B cell (primary cell): ENCODE results near the gene GPR142. TPM values are rescaled to one million over a fixed set of nuclear protein-coding genes. Genes with fewer than 3 reads are reported as not detected.

Experiments
- ATAC-seq: fragments of 200-7000 bp; cut with Tn5 transposase; one replicate; pipeline ENCODE4 v1.10.0; 2021; ENCODE audit warnings: low read depth, mild to moderate bottlenecking, moderate number of reproducible peaks, moderate library complexity
- CTCF ChIA-PET: fragments of 350-600 bp; sonication (Branson Sonifier 250); formaldehyde crosslinking; loops from one replicate; lab custom pipeline; 2021; ENCODE audit warnings: antibody characterized with exemption, inconsistent platforms; lab: Charles Lee
- POLR2A ChIA-PET: fragments of 350-600 bp; sonication (Branson Sonifier 250); formaldehyde crosslinking; loops from one replicate; lab custom pipeline; 2021; ENCODE audit warnings: antibody characterized with exemption; lab: Charles Lee
- DNase-seq: peaks from one replicate; pipeline ENCODE4 v3.0.0; 2013
- H2AFZ ChIP-seq: 2 replicates; pipeline ENCODE4 v1.6.1; 2012; ENCODE audit warnings: mild to moderate bottlenecking, low read depth, low read length; ENCODE audit not compliant: insufficient read depth, poor library complexity, severe bottlenecking
- H3K27ac ChIP-seq, 2 donors: 1 replicate in 1 of 2; 2 replicates in 1 of 2; pipeline ENCODE4 v1.5.1; 2012 to 2013; ENCODE audit warnings: low read length in 2 of 2, mild to moderate bottlenecking in 2 of 2, moderate library complexity in 1 of 2
- H3K27me3 ChIP-seq, 4 experiments: fragments of 200-600 bp in 1 of 4; sonication (generic) in 1 of 4; replicated peaks in 1 of 4; 1 replicate in 2 of 4; 2 replicates in 2 of 4; pipeline versions ENCODE4 v1.6.1 to v1.7.0; 2013 to 2016; ENCODE audit warnings: low read length in 3 of 4, mild to moderate bottlenecking in 2 of 4, mixed read lengths in 1 of 4, moderate library complexity in 1 of 4; ENCODE audit not compliant: insufficient read depth in 4 of 4, control insufficient read depth in 3 of 4; ENCODE audit errors: control extremely low read depth in 1 of 4
- H3K36me3 ChIP-seq, 2 experiments: replicated peaks in 1 of 2; 1 replicate in 1 of 2; 2 replicates in 1 of 2; pipeline versions ENCODE4 v1.6.1 to v1.7.1; 2013; ENCODE audit warnings: low read length in 1 of 2; ENCODE audit not compliant: insufficient read depth in 2 of 2, control insufficient read depth in 1 of 2; ENCODE audit errors: control extremely low read depth in 1 of 2, extremely low read depth in 1 of 2
- H3K4me1 ChIP-seq, 2 donors: fragments of 200-600 bp in 1 of 2; sonication (generic) in 1 of 2; 1 replicate in 1 of 2; 2 replicates in 1 of 2; pipeline versions ENCODE4 v1.5.1 to v1.6.1; 2013 to 2017; ENCODE audit warnings: low read length in 2 of 2; ENCODE audit not compliant: control insufficient read depth in 2 of 2, insufficient read depth in 2 of 2
- H3K4me2 ChIP-seq: replicated peaks from 2 replicates; pipeline ENCODE3; 2012; ENCODE audit warnings: mild to moderate bottlenecking, low read depth, low read length; ENCODE audit not compliant: poor library complexity, severe bottlenecking
- H3K4me3 ChIP-seq, 5 experiments: fragments of 200-600 bp in 1 of 5; sonication (generic) in 1 of 5; 1 replicate in 3 of 5; 2 replicates in 2 of 5; pipeline versions ENCODE4 v1.5.1 to v1.7.0; 2011 to 2016; ENCODE audit warnings: low read length in 4 of 5, mild to moderate bottlenecking in 4 of 5, low read depth in 2 of 5, control low read depth in 1 of 5, moderate library complexity in 1 of 5; ENCODE audit not compliant: insufficient read depth in 1 of 5; ENCODE audit errors: control extremely low read depth in 1 of 5, extremely low read depth in 1 of 5
- H3K79me2 ChIP-seq: fragments of 200-600 bp; sonication (generic); one replicate; pipeline ENCODE4 v1.6.0; 2016; ENCODE audit warnings: low read length; ENCODE audit not compliant: control insufficient read depth, insufficient read depth
- H3K9ac ChIP-seq: fragments of 200-600 bp; sonication (generic); 2 replicates; pipeline ENCODE4 v1.6.1; 2017; ENCODE audit warnings: mild to moderate bottlenecking, low read length, moderate library complexity
- H3K9me3 ChIP-seq, 3 donors: one replicate each; pipeline versions ENCODE4 v1.6.1 to v1.7.1; 2013; ENCODE audit warnings: low read length in 2 of 3; ENCODE audit not compliant: control insufficient read depth in 2 of 3, insufficient read depth in 1 of 3; ENCODE audit errors: control extremely low read depth in 1 of 3
- H4K20me1 ChIP-seq: 2 replicates; pipeline ENCODE4 v1.6.0; 2012; ENCODE audit warnings: mild to moderate bottlenecking, low read length; ENCODE audit not compliant: insufficient read depth, control insufficient read depth, poor library complexity, severe bottlenecking
- H3K27ac Mint-ChIP-seq: one replicate; pipeline ENCODE4 v1.8.0; 2021; ENCODE audit warnings: mixed read lengths
- H3K27me3 Mint-ChIP-seq: one replicate; pipeline ENCODE4 v1.8.0; 2021; ENCODE audit warnings: mixed read lengths
- H3K4me1 Mint-ChIP-seq: one replicate; pipeline ENCODE4 v1.8.0; 2021; ENCODE audit warnings: mixed read lengths
- H3K4me3 Mint-ChIP-seq: one replicate; pipeline ENCODE4 v1.8.0; 2021; ENCODE audit warnings: mixed read lengths
- H3K9me3 Mint-ChIP-seq: one replicate; pipeline ENCODE4 v1.8.0; 2022; ENCODE audit warnings: mixed read lengths; ENCODE audit not compliant: insufficient read depth
- EZH2 ChIP-seq: IDR thresholded peaks from 2 replicates; pipeline ENCODE4 v1.6.1; 2012; ENCODE audit warnings: borderline replicate concordance, low read depth, mild to moderate bottlenecking, moderate library complexity, low read length; ENCODE audit not compliant: insufficient read depth, poor library complexity, severe bottlenecking
- WGBS: methylation state at CpG from one replicate; pipeline ENCODE4 v1.1.5; 2013; ENCODE audit warnings: missing lambda C conversion rate; ENCODE audit not compliant: insufficient coverage; 5-methylcytosine and 5-hydroxymethylcytosine counted together
- intact Hi-C: fragments of 100-400 bp; cut with micrococcal nuclease; formaldehyde crosslinking; loops from one replicate; pipeline ENCODE4 v1.10.0; 2022
- polyA plus RNA-seq: library from polyadenylated mRNA; depleted of rRNA; stranded (reverse); fragments of >200 nt; gene quantifications from 2 replicates; pipeline ENCODE4 v1.2.3, GENCODE V29; 2012
- total RNA-seq, 2 donors: library from RNA; stranded (reverse); fragments of 120-200 nt in 1 of 2; gene quantifications; 1 replicate in 1 of 2; 2 replicates in 1 of 2; pipeline versions ENCODE4 v1.2.3 to v1.2.4, GENCODE V29; 2013 to 2022
- TF ChIP-seq, protein P1 (sequence below): fragments of 200-600 bp; IDR thresholded peaks from one replicate; pipeline ENCODE4 v1.8.0; 2022; ENCODE audit warnings: antibody characterized with exemption, mild to moderate bottlenecking

GPR142 gene
- total and polyA plus RNA-seq, 2 donors (not counting 1 experiment from before 2014, with no cell fraction given), result not detected

DNA sequence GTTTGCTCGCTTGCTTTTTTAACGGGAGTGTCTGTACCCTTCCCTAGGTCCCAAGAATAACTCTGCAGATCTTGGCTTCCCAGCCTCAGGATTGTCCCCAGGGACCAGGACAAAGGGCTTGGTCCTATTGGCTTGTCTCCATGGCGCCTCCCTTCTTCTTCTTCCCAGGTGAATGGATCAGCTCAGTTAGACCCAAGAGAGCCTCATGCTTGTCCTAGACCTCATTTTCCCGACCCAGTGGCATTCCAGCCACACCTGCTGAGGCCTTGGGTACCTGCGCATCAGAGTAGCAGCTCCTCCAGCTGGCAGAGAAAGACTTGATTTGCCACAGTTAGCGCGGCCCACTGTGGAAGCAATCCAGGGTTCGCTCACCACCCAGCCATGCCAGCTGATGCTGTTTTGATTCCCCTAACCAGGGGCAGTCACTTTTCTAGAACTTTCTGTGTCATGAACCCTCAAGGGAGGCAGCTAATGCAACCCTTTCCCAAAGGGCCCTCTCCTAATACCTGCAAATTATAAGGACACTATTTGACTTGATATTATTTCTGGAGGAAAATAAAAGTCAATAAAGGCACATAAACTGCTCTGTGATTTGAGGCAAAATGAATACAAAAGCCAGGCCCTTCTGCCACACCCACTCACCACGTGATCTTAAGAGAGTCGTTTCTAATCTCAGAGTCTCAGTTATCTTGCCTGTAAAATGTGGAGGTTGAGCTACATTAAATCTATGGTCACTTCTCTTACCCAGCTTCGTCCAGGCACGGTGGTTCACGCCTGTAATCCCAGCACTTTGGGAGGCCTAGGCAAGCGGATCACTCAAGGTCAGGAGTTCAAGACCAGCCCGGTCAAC, 13.9 kb downstream of the GPR142 start:
- H3K9me3 Mint-ChIP-seq, result no peaks in the 10 kb centered on the region
- H3K79me2 ChIP-seq, result no peaks in the 10 kb centered on the region
- no peaks in the 10 kb centered on the region for H4K20me1 ChIP-seq
- peaks cover 16% of the 10 kb centered on the region for H3K27me3 Mint-ChIP-seq
- no peaks in the 10 kb centered on the region for H3K9me3 ChIP-seq
- ChIA-PET CTCF (interaction anchor here (0.6 to 4.9 kb wide), 7 partner anchors 12 to 478 kb away, joined by 3 to 95 read pairs (median 11); partner anchors contain the start of genes CD300LB and GPR142), POLR2A (no interaction called here)
- no peak overlapping the region for H3K4me3 Mint-ChIP-seq
- TF ChIP-seq EZH2, result no peak
- TF ChIP-seq, protein P1, sequence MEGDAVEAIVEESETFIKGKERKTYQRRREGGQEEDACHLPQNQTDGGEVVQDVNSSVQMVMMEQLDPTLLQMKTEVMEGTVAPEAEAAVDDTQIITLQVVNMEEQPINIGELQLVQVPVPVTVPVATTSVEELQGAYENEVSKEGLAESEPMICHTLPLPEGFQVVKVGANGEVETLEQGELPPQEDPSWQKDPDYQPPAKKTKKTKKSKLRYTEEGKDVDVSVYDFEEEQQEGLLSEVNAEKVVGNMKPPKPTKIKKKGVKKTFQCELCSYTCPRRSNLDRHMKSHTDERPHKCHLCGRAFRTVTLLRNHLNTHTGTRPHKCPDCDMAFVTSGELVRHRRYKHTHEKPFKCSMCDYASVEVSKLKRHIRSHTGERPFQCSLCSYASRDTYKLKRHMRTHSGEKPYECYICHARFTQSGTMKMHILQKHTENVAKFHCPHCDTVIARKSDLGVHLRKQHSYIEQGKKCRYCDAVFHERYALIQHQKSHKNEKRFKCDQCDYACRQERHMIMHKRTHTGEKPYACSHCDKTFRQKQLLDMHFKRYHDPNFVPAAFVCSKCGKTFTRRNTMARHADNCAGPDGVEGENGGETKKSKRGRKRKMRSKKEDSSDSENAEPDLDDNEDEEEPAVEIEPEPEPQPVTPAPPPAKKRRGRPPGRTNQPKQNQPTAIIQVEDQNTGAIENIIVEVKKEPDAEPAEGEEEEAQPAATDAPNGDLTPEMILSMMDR, result no peak
- H2AFZ ChIP-seq, result no peak overlapping the region
- no peak overlapping the region for H3K27ac ChIP-seq
- intact Hi-C loops, result no loop called here
- H3K36me3 ChIP-seq, result no peaks in the 10 kb centered on the region
- H3K9ac ChIP-seq, result no peak overlapping the region
- no peak overlapping the region for H3K27ac Mint-ChIP-seq
- DNase-seq (no peak), ATAC-seq (no peak)
- peaks cover 5 to 9% of the 10 kb centered on the region in 2 donors for H3K4me1 ChIP-seq
- peaks cover 0 to 15% (median 3%) of the 10 kb centered on the region in 4 experiments for H3K27me3 ChIP-seq
- no peak overlapping the region for H3K4me2 ChIP-seq
- no peaks in the 10 kb centered on the region for H3K4me1 Mint-ChIP-seq
- no peak overlapping the region for H3K4me3 ChIP-seq
- 94% methylated on average over 13 of the region's 15 CpGs for WGBS

DNA sequence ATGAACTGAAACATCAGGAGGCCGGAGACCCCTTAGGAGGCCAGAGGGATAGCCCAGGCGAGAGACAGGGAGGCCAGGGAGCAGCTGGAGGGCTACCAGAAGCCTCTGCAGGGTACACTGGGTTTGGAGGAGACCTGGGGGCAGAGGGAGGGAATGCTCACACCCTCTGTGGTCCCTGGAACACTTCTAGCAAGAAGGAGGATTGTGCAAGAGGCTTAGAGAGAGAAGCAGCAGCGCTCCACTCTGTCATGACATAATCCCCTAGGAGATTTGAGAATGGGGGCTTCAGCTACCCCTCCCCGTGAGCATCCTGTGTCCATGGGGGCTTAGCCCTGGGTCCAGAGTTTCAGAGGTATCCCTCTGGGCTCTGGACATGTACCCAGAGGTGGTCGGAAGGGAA, 15.8 kb downstream of the GPR142 start:
- no peak overlapping the region for H3K4me3 ChIP-seq
- no peak for DNase-seq
- CTCF ChIA-PET, result no interaction called here
- no peak for ATAC-seq
- POLR2A ChIA-PET, result no interaction called here
- no peak overlapping the region for H3K27ac Mint-ChIP-seq
- H3K4me1 Mint-ChIP-seq, result no peaks in the 10 kb centered on the region
- H3K27me3 Mint-ChIP-seq, result peaks cover 11% of the 10 kb centered on the region
- H3K9me3 ChIP-seq, result no peaks in the 10 kb centered on the region
- H3K4me2 ChIP-seq, result no peak overlapping the region
- no peak overlapping the region for H3K4me3 Mint-ChIP-seq
- no peak overlapping the region for H3K9ac ChIP-seq
- WGBS, result 78% methylated on average over 3 of the region's 5 CpGs
- intact Hi-C loops, result no loop called here
- peaks cover 0 to 17% (median 3%) of the 10 kb centered on the region in 4 experiments for H3K27me3 ChIP-seq
- H3K27ac ChIP-seq, result no peak overlapping the region
- no peak overlapping the region for H2AFZ ChIP-seq
- no peaks in the 10 kb centered on the region for H3K36me3 ChIP-seq
- H3K4me1 ChIP-seq, result peaks cover 5 to 9% of the 10 kb centered on the region in 2 donors
- TF ChIP-seq, protein P1, result no peak
- no peak for TF ChIP-seq EZH2
- H4K20me1 ChIP-seq, result no peaks in the 10 kb centered on the region
- no peaks in the 10 kb centered on the region for H3K9me3 Mint-ChIP-seq
- H3K79me2 ChIP-seq, result no peaks in the 10 kb centered on the region
